Measurements from ENCODE around the gene ZNF581. TPM values are rescaled to one million over a fixed set of nuclear protein-coding genes. Genes with fewer than 3 reads are reported as not detected.

ZNF581 gene
- total RNA-seq, 1 donor from 2014 or later: 29.6 TPM

DNA sequence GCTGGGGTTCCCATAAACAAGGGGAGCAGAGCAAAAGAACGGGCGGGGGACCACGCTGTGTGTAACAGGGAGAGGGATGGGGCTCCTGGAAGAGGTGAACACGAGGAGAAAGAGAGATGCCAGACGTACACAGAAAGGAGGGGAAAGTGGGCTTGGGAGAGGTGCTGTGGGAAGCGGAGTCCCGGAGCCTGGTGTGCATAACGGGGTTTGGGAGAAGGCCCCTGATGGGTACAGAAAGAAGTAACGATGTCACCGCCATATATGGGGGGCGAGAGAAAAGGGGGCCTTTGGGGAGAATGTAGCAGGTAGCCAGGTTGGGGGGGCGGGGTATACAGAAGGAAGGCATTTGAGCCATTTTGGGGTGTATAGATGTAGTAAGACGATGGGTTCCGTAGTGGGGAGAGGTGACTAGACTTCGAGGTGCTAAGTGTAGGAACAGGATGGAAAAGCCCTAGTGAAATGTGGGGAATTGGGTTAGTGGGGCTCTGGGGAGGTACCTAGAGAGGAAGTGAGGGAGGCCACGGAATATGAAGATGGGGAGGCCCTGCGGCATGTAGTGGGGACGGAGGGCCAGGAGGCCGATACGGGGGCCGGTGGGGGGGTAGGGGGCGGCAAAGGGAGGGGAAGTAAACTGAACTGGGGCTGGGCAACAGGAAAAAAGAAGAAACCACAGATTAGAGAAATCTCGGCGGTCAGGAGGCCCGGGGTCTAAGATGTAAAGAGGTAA lies 1.9 kb upstream of the ZNF581 start:
- no peaks in the 10 kb centered on the region for H3K9me3 Mint-ChIP-seq (ENCODE audit: unreplicated experiment)
- TF ChIP-seq, protein P1, sequence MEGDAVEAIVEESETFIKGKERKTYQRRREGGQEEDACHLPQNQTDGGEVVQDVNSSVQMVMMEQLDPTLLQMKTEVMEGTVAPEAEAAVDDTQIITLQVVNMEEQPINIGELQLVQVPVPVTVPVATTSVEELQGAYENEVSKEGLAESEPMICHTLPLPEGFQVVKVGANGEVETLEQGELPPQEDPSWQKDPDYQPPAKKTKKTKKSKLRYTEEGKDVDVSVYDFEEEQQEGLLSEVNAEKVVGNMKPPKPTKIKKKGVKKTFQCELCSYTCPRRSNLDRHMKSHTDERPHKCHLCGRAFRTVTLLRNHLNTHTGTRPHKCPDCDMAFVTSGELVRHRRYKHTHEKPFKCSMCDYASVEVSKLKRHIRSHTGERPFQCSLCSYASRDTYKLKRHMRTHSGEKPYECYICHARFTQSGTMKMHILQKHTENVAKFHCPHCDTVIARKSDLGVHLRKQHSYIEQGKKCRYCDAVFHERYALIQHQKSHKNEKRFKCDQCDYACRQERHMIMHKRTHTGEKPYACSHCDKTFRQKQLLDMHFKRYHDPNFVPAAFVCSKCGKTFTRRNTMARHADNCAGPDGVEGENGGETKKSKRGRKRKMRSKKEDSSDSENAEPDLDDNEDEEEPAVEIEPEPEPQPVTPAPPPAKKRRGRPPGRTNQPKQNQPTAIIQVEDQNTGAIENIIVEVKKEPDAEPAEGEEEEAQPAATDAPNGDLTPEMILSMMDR (IDR thresholded peaks at IDR 0.05): no peak
- no peak for DNase-seq (ENCODE audit: extremely low spot score, unreplicated experiment)
- peaks cover 59% of the 10 kb centered on the region for H3K4me1 Mint-ChIP-seq (ENCODE audit: unreplicated experiment)
- H3K27ac Mint-ChIP-seq (ENCODE audit: unreplicated experiment): peak overlapping the region; percentile 90
- no peaks in the 10 kb centered on the region for H3K27me3 Mint-ChIP-seq (ENCODE audit: unreplicated experiment)
- peak overlapping the region; percentile 91 for H3K4me3 Mint-ChIP-seq (ENCODE audit: unreplicated experiment)
- peaks cover 8% of the 10 kb centered on the region for H3K36me3 Mint-ChIP-seq (ENCODE audit: unreplicated experiment)

DNA sequence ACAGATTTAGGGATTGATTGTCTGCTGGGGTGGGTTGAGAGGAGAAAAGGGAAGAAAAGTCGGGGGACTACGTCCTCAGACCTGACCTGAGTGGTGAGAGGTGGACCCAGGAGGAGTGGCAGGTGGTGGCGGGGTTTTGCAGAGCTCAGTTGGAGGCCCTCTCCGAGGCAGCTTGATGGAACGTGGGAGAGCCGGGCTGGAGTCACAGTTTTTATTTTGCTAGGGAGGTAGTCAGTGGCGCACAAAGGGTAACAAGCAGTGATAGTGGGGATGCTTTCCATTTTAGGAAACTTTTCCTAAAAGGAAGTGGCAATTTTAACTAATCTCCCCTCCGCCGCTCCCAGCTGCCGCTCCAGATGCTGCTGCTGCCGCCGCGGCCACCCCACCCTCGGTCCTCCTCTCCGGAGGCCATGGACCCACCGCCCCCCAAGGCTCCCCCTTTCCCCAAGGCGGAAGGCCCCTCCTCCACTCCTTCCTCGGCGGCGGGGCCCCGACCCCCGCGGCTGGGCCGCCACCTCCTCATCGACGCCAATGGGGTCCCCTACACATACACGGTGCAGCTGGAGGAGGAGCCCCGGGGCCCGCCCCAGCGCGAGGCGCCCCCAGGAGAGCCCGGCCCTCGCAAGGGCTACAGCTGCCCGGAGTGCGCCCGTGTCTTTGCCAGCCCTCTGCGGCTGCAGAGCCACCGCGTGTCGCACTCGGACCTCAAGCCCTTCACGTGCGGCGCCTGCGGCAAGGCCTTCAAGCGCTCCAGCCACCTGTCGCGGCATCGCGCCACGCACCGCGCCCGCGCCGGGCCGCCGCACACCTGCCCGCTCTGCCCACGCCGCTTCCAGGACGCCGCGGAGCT lies 1.1 kb upstream of the ZNF581 start:
- Mint-ChIP-seq H3K4me1 (ENCODE audit: unreplicated experiment) (peaks cover 58% of the 10 kb centered on the region), H3K27me3 (ENCODE audit: unreplicated experiment) (no peaks in the 10 kb centered on the region), H3K4me3 (ENCODE audit: unreplicated experiment) (peak overlapping the region; percentile 93), H3K36me3 (ENCODE audit: unreplicated experiment) (peaks cover 10% of the 10 kb centered on the region), H3K27ac (ENCODE audit: unreplicated experiment) (peak overlapping the region; percentile 96), H3K9me3 (ENCODE audit: unreplicated experiment) (no peaks in the 10 kb centered on the region)
- DNase-seq (ENCODE audit: extremely low spot score, unreplicated experiment): no peak
- TF ChIP-seq, protein P1 (IDR thresholded peaks at IDR 0.05): no peak

DNA sequence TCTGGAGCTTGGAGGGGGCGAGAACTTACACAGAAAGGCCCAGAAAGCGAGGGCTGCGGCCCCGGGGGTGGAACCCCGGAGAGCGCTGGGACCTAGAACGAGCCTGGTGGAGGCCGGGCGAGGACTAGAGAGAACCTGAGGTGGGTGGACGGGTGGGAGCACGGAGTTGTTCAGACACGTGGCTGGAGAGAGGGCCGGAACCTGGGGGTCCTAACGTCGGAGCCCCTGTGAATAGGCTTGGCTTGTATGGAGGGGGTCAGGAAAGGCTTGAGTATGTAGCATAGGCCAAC lies 383 bp downstream of the ZNF581 start:
- TF ChIP-seq, protein P1 (IDR thresholded peaks at IDR 0.05): no peak
- Mint-ChIP-seq H3K36me3 (ENCODE audit: unreplicated experiment) (peaks cover 7% of the 10 kb centered on the region), H3K9me3 (ENCODE audit: unreplicated experiment) (no peaks in the 10 kb centered on the region), H3K4me3 (ENCODE audit: unreplicated experiment) (peak overlapping the region; percentile 93), H3K4me1 (ENCODE audit: unreplicated experiment) (peaks cover 57% of the 10 kb centered on the region), H3K27me3 (ENCODE audit: unreplicated experiment) (no peaks in the 10 kb centered on the region), H3K27ac (ENCODE audit: unreplicated experiment) (peak overlapping the region; percentile 78)
- no peak for DNase-seq (ENCODE audit: extremely low spot score, unreplicated experiment)

DNA sequence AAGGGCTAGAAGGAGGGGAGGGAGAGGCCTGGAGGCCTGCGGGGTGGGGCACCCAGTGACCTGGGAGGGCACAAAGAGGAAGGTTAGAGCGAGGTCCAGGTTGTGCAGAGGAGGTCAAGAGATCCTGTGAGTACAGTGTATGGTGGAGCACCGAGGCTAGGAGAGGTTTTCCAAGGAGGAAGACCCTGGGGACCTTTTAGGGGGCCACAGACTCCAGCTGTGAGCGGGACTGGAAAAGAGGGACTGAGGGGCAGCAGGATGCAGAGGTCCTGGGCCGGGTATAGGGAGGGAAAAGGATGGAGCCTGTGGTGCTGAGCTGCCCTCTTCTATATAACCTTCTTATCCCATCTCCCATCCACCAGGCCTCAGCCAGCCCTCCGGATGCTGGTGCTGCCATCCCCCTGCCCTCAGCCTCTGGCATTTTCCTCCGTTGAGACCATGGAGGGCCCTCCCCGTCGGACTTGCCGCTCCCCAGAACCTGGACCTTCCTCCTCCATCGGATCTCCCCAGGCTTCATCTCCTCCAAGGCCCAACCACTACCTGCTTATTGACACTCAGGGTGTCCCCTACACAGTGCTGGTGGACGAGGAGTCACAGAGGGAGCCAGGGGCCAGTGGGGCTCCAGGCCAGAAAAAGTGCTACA lies 863 bp downstream of the ZNF581 start:
- TF ChIP-seq, protein P1 (IDR thresholded peaks at IDR 0.05): no peak
- Mint-ChIP-seq H3K27ac (ENCODE audit: unreplicated experiment) (peak overlapping the region; percentile 78), H3K9me3 (ENCODE audit: unreplicated experiment) (no peaks in the 10 kb centered on the region), H3K4me3 (ENCODE audit: unreplicated experiment) (peak overlapping the region; percentile 93), H3K36me3 (ENCODE audit: unreplicated experiment) (peaks cover 4% of the 10 kb centered on the region), H3K27me3 (ENCODE audit: unreplicated experiment) (no peaks in the 10 kb centered on the region), H3K4me1 (ENCODE audit: unreplicated experiment) (peaks cover 55% of the 10 kb centered on the region)
- DNase-seq (ENCODE audit: extremely low spot score, unreplicated experiment): no peak
